A673 (cell line): Measurements from ENCODE around the gene PROX2.

Experiments
- EZH2 ChIP-seq: fragments of 200-600 bp; sonication (generic); IDR thresholded peaks from 2 replicates; pipeline ENCODE4 v1.6.1; 2017; ENCODE audit warnings: borderline replicate concordance, low read depth, mild to moderate bottlenecking, mixed read lengths, antibody characterized with exemption, low read length; ENCODE audit not compliant: poor library complexity, severe bottlenecking
- TF ChIP-seq, protein P1 (sequence below): fragments of 300-800, 200-600 bp; sonication (generic); conservative IDR thresholded peaks from 2 replicates; pipeline ENCODE4 v1.5.1; 2017; ENCODE audit warnings: low read depth, mild to moderate bottlenecking, antibody characterized with exemption, low read length, moderate library complexity, mixed read lengths

DNA sequence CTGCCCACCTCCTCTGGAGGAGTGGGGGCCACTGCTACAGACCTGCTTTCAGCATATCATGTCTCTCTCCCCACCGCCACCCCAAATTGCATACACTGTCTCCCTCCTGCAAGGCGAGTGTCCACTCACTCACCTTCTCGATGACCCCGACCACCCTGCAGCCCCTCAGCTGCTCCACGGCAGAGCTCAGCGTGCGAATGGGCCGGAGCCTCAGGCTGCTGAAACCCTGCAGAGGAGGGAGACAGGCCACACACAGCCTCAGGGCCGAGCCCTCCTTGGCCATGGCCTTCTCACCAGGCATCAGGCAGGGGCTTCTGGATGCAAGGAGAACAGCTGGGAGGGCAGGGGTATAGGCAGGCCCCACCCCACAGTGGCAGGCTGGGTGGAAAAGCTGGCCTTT, 42.4 kb upstream of the PROX2 start:
- TF ChIP-seq, protein P1, sequence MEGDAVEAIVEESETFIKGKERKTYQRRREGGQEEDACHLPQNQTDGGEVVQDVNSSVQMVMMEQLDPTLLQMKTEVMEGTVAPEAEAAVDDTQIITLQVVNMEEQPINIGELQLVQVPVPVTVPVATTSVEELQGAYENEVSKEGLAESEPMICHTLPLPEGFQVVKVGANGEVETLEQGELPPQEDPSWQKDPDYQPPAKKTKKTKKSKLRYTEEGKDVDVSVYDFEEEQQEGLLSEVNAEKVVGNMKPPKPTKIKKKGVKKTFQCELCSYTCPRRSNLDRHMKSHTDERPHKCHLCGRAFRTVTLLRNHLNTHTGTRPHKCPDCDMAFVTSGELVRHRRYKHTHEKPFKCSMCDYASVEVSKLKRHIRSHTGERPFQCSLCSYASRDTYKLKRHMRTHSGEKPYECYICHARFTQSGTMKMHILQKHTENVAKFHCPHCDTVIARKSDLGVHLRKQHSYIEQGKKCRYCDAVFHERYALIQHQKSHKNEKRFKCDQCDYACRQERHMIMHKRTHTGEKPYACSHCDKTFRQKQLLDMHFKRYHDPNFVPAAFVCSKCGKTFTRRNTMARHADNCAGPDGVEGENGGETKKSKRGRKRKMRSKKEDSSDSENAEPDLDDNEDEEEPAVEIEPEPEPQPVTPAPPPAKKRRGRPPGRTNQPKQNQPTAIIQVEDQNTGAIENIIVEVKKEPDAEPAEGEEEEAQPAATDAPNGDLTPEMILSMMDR: no peak
- TF ChIP-seq EZH2: no peak
